ENCODE measurements around the gene TRNAU1AP. TPM values are rescaled to one million over a fixed set of nuclear protein-coding genes. Genes with fewer than 3 reads are reported as not detected.

The TRNAU1AP gene
- total RNA-seq, 1 experiment from 2014 or later: 43.0 TPM

DNA sequence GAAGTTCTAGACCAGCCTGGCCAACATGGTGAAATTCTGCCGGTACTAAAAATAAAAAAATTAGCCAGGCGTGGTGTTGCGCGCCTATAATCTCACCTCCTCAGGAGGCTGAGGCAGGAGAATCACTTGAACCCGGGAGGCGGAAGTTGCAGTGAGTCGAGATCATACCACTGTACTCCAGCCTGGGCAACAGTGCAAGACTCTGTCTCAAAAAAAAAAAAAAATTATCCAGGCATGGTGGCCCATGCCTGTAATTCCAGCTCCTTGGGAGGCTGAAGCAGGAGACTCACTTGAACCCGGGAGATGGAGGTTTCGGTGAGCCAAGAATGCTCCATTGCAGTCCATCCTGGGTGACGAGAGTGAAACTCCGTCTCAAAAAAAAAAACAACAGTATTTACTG, 20.7 kb downstream of the TRNAU1AP start:
- TF ChIP-seq EZH2 (IDR thresholded peaks at IDR 0.05; ENCODE audit: low read depth): no peak
- TF ChIP-seq, protein P1, sequence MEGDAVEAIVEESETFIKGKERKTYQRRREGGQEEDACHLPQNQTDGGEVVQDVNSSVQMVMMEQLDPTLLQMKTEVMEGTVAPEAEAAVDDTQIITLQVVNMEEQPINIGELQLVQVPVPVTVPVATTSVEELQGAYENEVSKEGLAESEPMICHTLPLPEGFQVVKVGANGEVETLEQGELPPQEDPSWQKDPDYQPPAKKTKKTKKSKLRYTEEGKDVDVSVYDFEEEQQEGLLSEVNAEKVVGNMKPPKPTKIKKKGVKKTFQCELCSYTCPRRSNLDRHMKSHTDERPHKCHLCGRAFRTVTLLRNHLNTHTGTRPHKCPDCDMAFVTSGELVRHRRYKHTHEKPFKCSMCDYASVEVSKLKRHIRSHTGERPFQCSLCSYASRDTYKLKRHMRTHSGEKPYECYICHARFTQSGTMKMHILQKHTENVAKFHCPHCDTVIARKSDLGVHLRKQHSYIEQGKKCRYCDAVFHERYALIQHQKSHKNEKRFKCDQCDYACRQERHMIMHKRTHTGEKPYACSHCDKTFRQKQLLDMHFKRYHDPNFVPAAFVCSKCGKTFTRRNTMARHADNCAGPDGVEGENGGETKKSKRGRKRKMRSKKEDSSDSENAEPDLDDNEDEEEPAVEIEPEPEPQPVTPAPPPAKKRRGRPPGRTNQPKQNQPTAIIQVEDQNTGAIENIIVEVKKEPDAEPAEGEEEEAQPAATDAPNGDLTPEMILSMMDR (conservative IDR thresholded peaks at IDR 0.05): no peak
- intact Hi-C loops (cut with micrococcal nuclease; ENCODE audit: unreplicated experiment): no loop called here
- Histone ChIP-seq H2AFZ (no peak overlapping the region), H3K79me2 (ENCODE audit: low read depth) (no peaks in the 10 kb centered on the region), H3K36me3 (ENCODE audit: low read depth) (peaks cover 2% of the 10 kb centered on the region; the same call in 1 of the 2 replicates), H3K9me3 (ENCODE audit: insufficient read depth, low read depth) (no peaks in the 10 kb centered on the region), H3K27me3 (ENCODE audit: insufficient read depth, low read depth) (no peaks in the 10 kb centered on the region), H3K27ac (no peak overlapping the region), H3K4me1 (replicated peaks; ENCODE audit: insufficient read depth) (peaks cover 4% of the 10 kb centered on the region), H3K9me2 (ENCODE audit: insufficient read depth) (no peaks in the 10 kb centered on the region), H3F3A (ENCODE audit: insufficient read depth, low read depth) (peaks cover 23% of the 10 kb centered on the region), H3K4me2 (no peak overlapping the region), H4K20me1 (ENCODE audit: insufficient read depth) (peaks cover under 1% of the 10 kb centered on the region; the same call in 1 of the 2 replicates), H3K4me3 (no peak overlapping the region)
- DNase-seq: no peak
- POLR2A ChIA-PET (ENCODE audit: unreplicated experiment): interaction anchor here (1.0 kb wide), 1 partner anchor 8 kb away, joined by 6 read pairs; no protein-coding TSS in a partner anchor
- CTCF ChIA-PET: interaction anchor here (0.6 kb wide), 1 partner anchor 608 kb away, joined by 3 read pairs; the partner anchor contains the start of gene SRSF4
- BruUV-seq (replicated peaks): no TSS peak

DNA sequence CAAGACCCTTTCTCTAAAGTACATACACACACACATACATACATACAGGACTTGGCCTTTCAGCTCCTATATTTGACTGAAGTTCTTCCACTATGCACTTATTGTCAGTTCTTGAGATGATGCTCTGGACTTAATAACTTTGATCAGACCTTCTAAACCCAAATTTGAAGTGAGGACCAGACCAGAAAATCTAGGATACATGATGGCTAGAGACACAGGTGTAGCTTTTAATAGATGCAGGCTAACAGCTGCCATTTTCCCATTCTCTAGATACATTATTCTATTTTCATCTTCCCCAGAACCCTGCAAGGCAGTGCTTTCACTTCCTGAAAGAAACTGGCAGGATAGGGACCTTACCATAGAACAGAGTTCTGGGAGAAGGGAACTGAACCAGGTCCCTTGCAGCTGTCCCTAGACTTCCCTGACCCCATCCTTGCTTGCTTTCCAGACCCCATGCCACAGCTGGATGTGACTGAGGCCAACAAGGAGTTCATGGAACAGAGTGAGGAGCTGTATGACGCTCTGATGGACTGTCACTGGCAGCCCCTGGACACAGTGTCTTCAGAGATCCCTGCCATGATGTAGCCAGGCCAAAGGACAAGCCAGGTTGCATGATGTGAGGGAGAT, 24.3 kb downstream of the TRNAU1AP start:
- POLR2A ChIA-PET (ENCODE audit: unreplicated experiment): interaction anchor here (0.6 to 0.7 kb wide), 2 partner anchors 72 to 181 kb away, joined by 3 read pairs; no protein-coding TSS in a partner anchor
- no peak for TF ChIP-seq EZH2 (IDR thresholded peaks at IDR 0.05; ENCODE audit: low read depth)
- TF ChIP-seq, protein P1 (conservative IDR thresholded peaks at IDR 0.05): no peak
- H3K27me3 ChIP-seq (ENCODE audit: insufficient read depth, low read depth): no peaks in the 10 kb centered on the region
- H3K4me3 ChIP-seq: no peak overlapping the region
- CTCF ChIA-PET: interaction anchor here (0.6 kb wide), 2 partner anchors 12 to 69 kb away, joined by 4 read pairs; no protein-coding TSS in a partner anchor
- H2AFZ ChIP-seq: no peak overlapping the region
- H4K20me1 ChIP-seq (ENCODE audit: insufficient read depth): peaks cover 28% of the 10 kb centered on the region
- H3K4me1 ChIP-seq (replicated peaks; ENCODE audit: insufficient read depth): peaks cover 13% of the 10 kb centered on the region
- H3K9me3 ChIP-seq (ENCODE audit: insufficient read depth, low read depth): no peaks in the 10 kb centered on the region
- H3K4me2 ChIP-seq: no peak overlapping the region
- no TSS peak for BruUV-seq (replicated peaks)
- DNase-seq: no peak
- peaks cover 30% of the 10 kb centered on the region for H3K79me2 ChIP-seq (ENCODE audit: low read depth)
- H3K27ac ChIP-seq: peak overlapping the region; percentile 22; the same call in 1 of the 2 replicates
- no peaks in the 10 kb centered on the region for H3K9me2 ChIP-seq (ENCODE audit: insufficient read depth)
- peaks cover 28% of the 10 kb centered on the region for H3K36me3 ChIP-seq (ENCODE audit: low read depth)
- intact Hi-C loops (cut with micrococcal nuclease; ENCODE audit: unreplicated experiment): no loop called here
- H3F3A ChIP-seq (ENCODE audit: insufficient read depth, low read depth): peaks cover 51% of the 10 kb centered on the region

DNA sequence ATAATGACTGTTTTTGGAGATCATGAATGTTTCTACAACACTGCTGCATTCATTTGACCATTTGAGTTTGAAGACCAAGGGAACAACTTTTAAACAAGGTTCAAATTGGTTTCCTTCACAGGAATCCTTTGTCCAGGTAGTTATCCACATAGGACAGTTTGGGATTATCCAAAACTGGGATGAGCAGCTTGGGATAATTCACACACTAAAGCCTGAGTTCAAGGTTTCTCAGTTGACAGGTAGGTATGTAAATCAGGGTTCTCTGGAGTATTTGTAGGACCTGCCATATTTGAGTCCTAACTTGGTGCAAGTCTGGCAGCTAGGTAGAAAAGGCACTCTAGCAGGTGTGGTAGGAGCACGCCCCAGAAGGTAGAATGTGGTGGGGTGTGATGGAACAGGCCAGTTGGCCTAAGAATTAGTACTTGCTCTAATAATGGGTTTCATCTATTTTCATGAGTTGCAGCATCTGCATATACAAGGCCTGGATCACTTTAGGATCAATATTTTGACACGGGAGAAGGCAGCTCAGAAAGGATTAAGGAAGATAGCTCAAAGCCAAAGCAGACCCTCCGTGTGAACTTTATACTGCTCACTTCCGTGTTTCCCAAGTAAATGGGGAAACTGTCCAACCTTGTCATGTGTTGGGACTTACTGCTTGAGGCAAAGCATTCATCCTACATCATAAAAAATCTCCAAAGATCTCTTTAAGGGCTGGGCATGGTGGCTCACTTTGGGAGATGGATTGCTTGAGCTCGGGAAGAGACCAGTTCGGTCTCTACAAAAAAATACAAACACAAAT, 25.1 kb downstream of the TRNAU1AP start:
- Histone ChIP-seq H4K20me1 (ENCODE audit: insufficient read depth) (peaks cover 28% of the 10 kb centered on the region), H2AFZ (no peak overlapping the region), H3K4me1 (replicated peaks; ENCODE audit: insufficient read depth) (peaks cover 9% of the 10 kb centered on the region), H3K27me3 (ENCODE audit: insufficient read depth, low read depth) (no peaks in the 10 kb centered on the region), H3K4me3 (no peak overlapping the region), H3K79me2 (ENCODE audit: low read depth) (peaks cover 30% of the 10 kb centered on the region), H3K4me2 (no peak overlapping the region), H3F3A (ENCODE audit: insufficient read depth, low read depth) (peaks cover 56% of the 10 kb centered on the region), H3K9me3 (ENCODE audit: insufficient read depth, low read depth) (no peaks in the 10 kb centered on the region), H3K27ac (peak overlapping the region; percentile 22; the same call in 1 of the 2 replicates), H3K9me2 (ENCODE audit: insufficient read depth) (no peaks in the 10 kb centered on the region), H3K36me3 (ENCODE audit: low read depth) (peaks cover 28% of the 10 kb centered on the region)
- no peak for DNase-seq
- intact Hi-C loops (cut with micrococcal nuclease; ENCODE audit: unreplicated experiment): no loop called here
- CTCF ChIA-PET: no interaction called here
- POLR2A ChIA-PET (ENCODE audit: unreplicated experiment): interaction anchor here (0.6 to 0.7 kb wide), 3 partner anchors 24 to 299 kb away, joined by 3 to 9 read pairs (median 8); no protein-coding TSS in a partner anchor
- no peak for TF ChIP-seq EZH2 (IDR thresholded peaks at IDR 0.05; ENCODE audit: low read depth)
- TF ChIP-seq, protein P1 (conservative IDR thresholded peaks at IDR 0.05): no peak
- no TSS peak for BruUV-seq (replicated peaks)

All from PC-9 (cell line).